ENCODE data around the gene ELF3. TPM values are rescaled to one million over a fixed set of nuclear protein-coding genes. Genes with fewer than 3 reads are reported as not detected.
"Not testable (repeated sequence)": the region's sequence is repeated elsewhere in the genome, so short reads cannot be mapped to it uniquely, and the experiment has no call there.

Gene ELF3
- total RNA-seq (1,000 to 10,000 TPM in 1 of 5 donors, 100 to 1,000 TPM in 4; 174 to 1,083 (median 289) TPM), polyA plus RNA-seq (100 to 1,000 TPM; 146 to 253 (median 242) TPM)
- long read RNA-seq, donor 1, transcript ELF3-203 (9 exons, 3,179 nt), result major isoform, 14 of 26 reads
- long read RNA-seq, donor 1, partial matches to known transcripts, result 0 of 26 reads
- long read RNA-seq, donor 1, other reads (novel, unspliced or antisense), result 0 of 26 reads
- long read RNA-seq, donor 2, transcript ELF3-206 (2 exons, 833 nt), result minor isoform, 9 of 66 reads
- long read RNA-seq, donor 2, transcript ELF3-203 (9 exons, 3,179 nt), result major isoform, 29 of 66 reads
- long read RNA-seq, donor 2, partial matches to known transcripts, result 15 of 66 reads
- long read RNA-seq, donor 2, other reads (novel, unspliced or antisense), result 10 of 66 reads
- long read RNA-seq, donor 3, transcript ELF3-206 (2 exons, 833 nt), result minor isoform, 15 of 61 reads
- long read RNA-seq, donor 3, transcript ELF3-203 (9 exons, 3,179 nt), result major isoform, 21 of 61 reads
- long read RNA-seq, donor 3, transcript ELF3-210 (2 exons, 762 nt), result minor isoform, 5 of 61 reads
- long read RNA-seq, donor 3, partial matches to known transcripts, result 12 of 61 reads
- long read RNA-seq, donor 3, other reads (novel, unspliced or antisense), result 6 of 61 reads
- long read RNA-seq, donor 4, partial matches to known transcripts, result 0 of 5 reads
- long read RNA-seq, donor 4, other reads (novel, unspliced or antisense), result 0 of 5 reads
- long read RNA-seq, donor 5, full-length matches to known transcripts, result 33 of 47 reads
- long read RNA-seq, donor 5, partial matches to known transcripts, result 7 of 47 reads
- long read RNA-seq, donor 5, other reads (novel, unspliced or antisense), result 7 of 47 reads
- long read RNA-seq, donor 6, result 0 reads
- long read RNA-seq, donor 7, full-length matches to known transcripts, result 34 of 69 reads
- long read RNA-seq, donor 7, partial matches to known transcripts, result 35 of 69 reads
- long read RNA-seq, donor 7, other reads (novel, unspliced or antisense), result 0 of 69 reads
- long read RNA-seq, donor 8, transcript ELF3-210 (2 exons, 762 nt), result minor isoform, 8 of 90 reads
- long read RNA-seq, donor 8, transcript ELF3-206 (2 exons, 833 nt), result minor isoform, 24 of 90 reads
- long read RNA-seq, donor 8, transcript ELF3-203 (9 exons, 3,179 nt), result major isoform, 33 of 90 reads
- long read RNA-seq, donor 8, transcript ELF3-209 (3 exons, 899 nt), result minor isoform, 8 of 90 reads
- long read RNA-seq, donor 8, partial matches to known transcripts, result 15 of 90 reads
- long read RNA-seq, donor 8, other reads (novel, unspliced or antisense), result 0 of 90 reads
- long read RNA-seq, donor 9, transcript ELF3-206 (2 exons, 833 nt), result minor isoform, 5 of 28 reads
- long read RNA-seq, donor 9, transcript ELF3-203 (9 exons, 3,179 nt), result major isoform, 10 of 28 reads
- long read RNA-seq, donor 9, partial matches to known transcripts, result 6 of 28 reads
- long read RNA-seq, donor 9, other reads (novel, unspliced or antisense), result 0 of 28 reads
- long read RNA-seq, donor 10, transcript ELF3-203 (9 exons, 3,179 nt), result major isoform, 13 of 34 reads
- long read RNA-seq, donor 10, transcript ELF3-206 (2 exons, 833 nt), result minor isoform, 12 of 34 reads
- long read RNA-seq, donor 10, transcript ELF3-210 (2 exons, 762 nt), result minor isoform, 6 of 34 reads
- long read RNA-seq, donor 10, partial matches to known transcripts, result 0 of 34 reads
- long read RNA-seq, donor 10, other reads (novel, unspliced or antisense), result 0 of 34 reads

GRCh38 chr1:202010180-202011015 lies at the start of gene ELF3:
ELF3 (plus strand) TSS chr1:202010587; CDS start chr1:202011137, 550 bp downstream.
- DNase-seq, result peak; percentile 95 to 97
- intact Hi-C loops (cut with DNase I; ENCODE audit: low total_unique reads), result loop anchor here (5.0 kb wide), 1 partner anchor 122 kb away; no protein-coding TSS in a partner anchor
- no peaks in the 10 kb centered on the region for H3K9me3 ChIP-seq
- H3K4me3 ChIP-seq, result peak within 1 kb of the TSS; percentile 45 to 64 (median 59)
- H3K27me3 ChIP-seq, result no peaks in the 10 kb centered on the region
- H3K27ac ChIP-seq, result peak within 1 kb of the TSS; percentile 88 to 95 (median 94)
- peaks cover 32 to 59% (median 51%) of the 10 kb centered on the region in 4 donors for H3K36me3 ChIP-seq
- 27 to 59% (median 42%) methylated on average over 13 to 24 of the region's 24 CpGs for WGBS, 5 donors
- H3K4me1 ChIP-seq, result peaks cover 11 to 42% (median 25%) of the 10 kb centered on the region in 4 donors
- TF ChIP-seq, protein P1, sequence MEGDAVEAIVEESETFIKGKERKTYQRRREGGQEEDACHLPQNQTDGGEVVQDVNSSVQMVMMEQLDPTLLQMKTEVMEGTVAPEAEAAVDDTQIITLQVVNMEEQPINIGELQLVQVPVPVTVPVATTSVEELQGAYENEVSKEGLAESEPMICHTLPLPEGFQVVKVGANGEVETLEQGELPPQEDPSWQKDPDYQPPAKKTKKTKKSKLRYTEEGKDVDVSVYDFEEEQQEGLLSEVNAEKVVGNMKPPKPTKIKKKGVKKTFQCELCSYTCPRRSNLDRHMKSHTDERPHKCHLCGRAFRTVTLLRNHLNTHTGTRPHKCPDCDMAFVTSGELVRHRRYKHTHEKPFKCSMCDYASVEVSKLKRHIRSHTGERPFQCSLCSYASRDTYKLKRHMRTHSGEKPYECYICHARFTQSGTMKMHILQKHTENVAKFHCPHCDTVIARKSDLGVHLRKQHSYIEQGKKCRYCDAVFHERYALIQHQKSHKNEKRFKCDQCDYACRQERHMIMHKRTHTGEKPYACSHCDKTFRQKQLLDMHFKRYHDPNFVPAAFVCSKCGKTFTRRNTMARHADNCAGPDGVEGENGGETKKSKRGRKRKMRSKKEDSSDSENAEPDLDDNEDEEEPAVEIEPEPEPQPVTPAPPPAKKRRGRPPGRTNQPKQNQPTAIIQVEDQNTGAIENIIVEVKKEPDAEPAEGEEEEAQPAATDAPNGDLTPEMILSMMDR (IDR thresholded peaks at IDR 0.05), result peak in 1 of 7 experiments; percentile 13
- TF ChIP-seq EP300 (IDR thresholded peaks at IDR 0.05) (no peak), POLR2AphosphoS5 (IDR thresholded peaks at IDR 0.05) (peak in 2 of 3 donors; percentile 98 to 99), POLR2A (IDR thresholded peaks at IDR 0.05) (peak in 2 of 4 donors; percentile 88)

- H3K4me3 ChIP-seq; H3K9me3 ChIP-seq; intact Hi-C loops (cut with DNase I; ENCODE audit: low total_unique reads); H3K27me3 ChIP-seq; H3K27ac ChIP-seq; DNase-seq; H3K4me1 ChIP-seq: not testable (repeated sequence)
- peaks cover 59 to 99% (median 98%) of the 10 kb centered on the region in 4 donors for H3K36me3 ChIP-seq
- 87 to 93% (median 91%) methylated on average over 10 of the region's 10 CpGs for WGBS, 5 donors
Observed at GRCh38 chr1:201962382-201962781, 48.0 kb upstream of the ELF3 start.

GRCh38 chr1:201964261-201964660 lies 46.1 kb upstream of the ELF3 start:
- no peaks in the 10 kb centered on the region for H3K9me3 ChIP-seq
- H3K4me3 ChIP-seq, result no peak overlapping the region
- TF ChIP-seq POLR2AphosphoS5 (IDR thresholded peaks at IDR 0.05) (no peak), EP300 (IDR thresholded peaks at IDR 0.05) (no peak), POLR2A (IDR thresholded peaks at IDR 0.05) (no peak)
- TF ChIP-seq, protein P1 (IDR thresholded peaks at IDR 0.05), result no peak
- no peak overlapping the region for H3K27ac ChIP-seq
- intact Hi-C loops (cut with DNase I; ENCODE audit: low total_unique reads), result no loop called here
- peaks cover 54 to 99% (median 98%) of the 10 kb centered on the region in 4 donors for H3K36me3 ChIP-seq
- DNase-seq, result no peak
- H3K4me1 ChIP-seq, result peaks cover 0 to 4% (median 0%) of the 10 kb centered on the region in 4 donors
- H3K27me3 ChIP-seq, result no peaks in the 10 kb centered on the region
- 71 to 85% (median 76%) methylated on average over 1 of the region's 1 CpG for WGBS, 5 donors
